HCT116 (cell line): ENCODE measurements around the gene A2ML1. TPM values are rescaled to one million over a fixed set of nuclear protein-coding genes. Genes with fewer than 3 reads are reported as not detected.

Source experiments
- ATAC-seq: fragments of 200-7000 bp; cut with Tn5 transposase; 2 replicates; pipeline ENCODE4 v1.9.1; 2020; ENCODE audit warnings: mild to moderate bottlenecking, moderate library complexity
- BruUV-seq: library from RNA; stranded (reverse); fragments of 400-500 nt; replicated peaks from 2 replicates; lab custom pipeline; 2021; lab: Mats Ljungman, UMichigan
- CTCF ChIA-PET: fragments of 300-600 bp; sonication (Branson Sonifier 250); formaldehyde crosslinking; loops from one replicate; lab custom pipeline; 2021; ENCODE audit warnings: antibody characterized with exemption; lab: Charles Lee
- POLR2A ChIA-PET: fragments of 300-600, 350-600 bp; sonication (Branson Sonifier 250); formaldehyde crosslinking; loops from one replicate; lab custom pipeline; 2021; ENCODE audit warnings: antibody characterized with exemption; lab: Charles Lee
- RAD21 ChIA-PET, 2 experiments: fragments of 300-600 bp; sonication (Branson Sonifier 250); formaldehyde crosslinking; loops; one replicate each; lab custom pipeline; 2023; ENCODE audit warnings: low total read pairs in 2 of 2; ENCODE audit not compliant: uncharacterized antibody in 2 of 2, unreplicated experiment in 2 of 2, low non-redundant PET in 1 of 2; lab: Charles Lee
- DNase-seq: peaks from one replicate; pipeline ENCODE4 v3.0.0-alpha.2; 2010; ENCODE audit warnings: low read depth, low spot score
- H2AFZ ChIP-seq: fragments of 200-600 bp; shearing (Covaris generic), sonication (generic); 2 replicates; pipeline ENCODE4 v1.6.1; 2017; ENCODE audit warnings: low read depth, mixed run types, mixed read lengths, antibody characterized with exemption, low read length; ENCODE audit not compliant: poor library complexity, severe bottlenecking
- H3K27ac ChIP-seq: 2 replicates; pipeline ENCODE4 v1.5.1; 2012; ENCODE audit warnings: low read depth, low read length
- H3K27me3 ChIP-seq: fragments of 200-600 bp; sonication (generic); 2 replicates; pipeline ENCODE4 v1.6.1; 2016; ENCODE audit warnings: mixed run types, low read length, mixed read lengths; ENCODE audit not compliant: insufficient read depth
- H3K36me3 ChIP-seq, 2 experiments: fragments of 200-500 bp in 1 of 2; fragments of 200-600 bp in 1 of 2; sonication (Bioruptor generic) in 1 of 2; sonication (generic) in 1 of 2; 2 replicates each; pipeline versions ENCODE4 v1.5.1 to v1.6.1; 2014 to 2016; ENCODE audit warnings: low read length in 2 of 2, inconsistent platforms in 1 of 2, mixed read lengths in 1 of 2, mixed run types in 1 of 2; ENCODE audit not compliant: insufficient read depth in 2 of 2, control insufficient read depth in 1 of 2
- H3K4me1 ChIP-seq, 2 experiments: fragments of 200-600 bp in 1 of 2; sonication (generic) in 1 of 2; 2 replicates each; pipeline versions ENCODE4 v1.5.1 to v1.6.1; 2012 to 2017; ENCODE audit warnings: low read length in 2 of 2, inconsistent platforms in 1 of 2, mild to moderate bottlenecking in 1 of 2, mixed read lengths in 1 of 2, mixed run types in 1 of 2, moderate library complexity in 1 of 2; ENCODE audit not compliant: insufficient read depth in 2 of 2, control insufficient read depth in 1 of 2
- H3K4me2 ChIP-seq: fragments of 200-600 bp; sonication (generic); 2 replicates; pipeline ENCODE4 v1.6.1; 2017; ENCODE audit warnings: mixed run types, low read length, mixed read lengths
- H3K4me3 ChIP-seq, 2 experiments: fragments of 200-600 bp in 1 of 2; sonication (generic) in 1 of 2; replicated peaks in 1 of 2; 2 replicates each; pipeline ENCODE4 v1.5.1; 2011 to 2016; ENCODE audit warnings: low read length in 2 of 2, control low read depth in 1 of 2, low read depth in 1 of 2, mild to moderate bottlenecking in 1 of 2, mixed read lengths in 1 of 2, mixed run types in 1 of 2
- H3K79me2 ChIP-seq: fragments of 200-600 bp; sonication (generic); 2 replicates; pipeline ENCODE4 v1.6.1; 2017; ENCODE audit warnings: mild to moderate bottlenecking, mixed run types, low read length, moderate library complexity, mixed read lengths; ENCODE audit not compliant: insufficient read depth
- H3K9ac ChIP-seq: fragments of 200-600 bp; sonication (generic); 2 replicates; pipeline ENCODE4 v1.6.1; 2016; ENCODE audit warnings: low read length, mixed read lengths
- H3K9me2 ChIP-seq: fragments of 200-600 bp; sonication (generic), shearing (Covaris generic); 2 replicates; pipeline ENCODE4 v1.6.1; 2017; ENCODE audit warnings: mixed run types, mild to moderate bottlenecking, moderate library complexity; ENCODE audit not compliant: insufficient read depth
- H3K9me3 ChIP-seq, 2 experiments: fragments of 200-500 bp in 1 of 2; fragments of 200-600 bp in 1 of 2; sonication (Bioruptor generic) in 1 of 2; sonication (generic) in 1 of 2; 2 replicates each; pipeline ENCODE4 v1.6.1; 2014 to 2017; ENCODE audit warnings: low read length in 2 of 2, mixed read lengths in 2 of 2, inconsistent platforms in 1 of 2, low read depth in 1 of 2, mild to moderate bottlenecking in 1 of 2, mixed run types in 1 of 2, moderate library complexity in 1 of 2; ENCODE audit not compliant: control insufficient read depth in 1 of 2, insufficient read depth in 1 of 2
- H4K20me1 ChIP-seq: fragments of 200-600 bp; sonication (generic), shearing (Covaris generic); 2 replicates; pipeline ENCODE4 v1.6.1; 2017; ENCODE audit warnings: mixed run types, mild to moderate bottlenecking, moderate library complexity; ENCODE audit not compliant: insufficient read depth
- CBX3 ChIP-seq: IDR thresholded peaks from 2 replicates; pipeline ENCODE4 v1.6.1; 2012; ENCODE audit warnings: low read depth
- ELF1 ChIP-seq: IDR thresholded peaks from 2 replicates; pipeline ENCODE4 v1.6.1; 2012; ENCODE audit warnings: low read depth, borderline replicate concordance
- FOSL1 ChIP-seq: IDR thresholded peaks from 2 replicates; pipeline ENCODE4 v1.6.1; 2012; ENCODE audit warnings: low read depth
- SIN3A ChIP-seq: IDR thresholded peaks from 2 replicates; pipeline ENCODE4 v1.6.1; 2012; ENCODE audit warnings: low read depth
- intact Hi-C: fragments of 100-400 bp; cut with micrococcal nuclease; formaldehyde crosslinking; loops from 2 replicates; pipeline ENCODE4 v1.10.0; 2022
- total RNA-seq: library from RNA; stranded (reverse); gene quantifications from one replicate; pipeline ENCODE4 v1.2.1, GENCODE V29; 2021; ENCODE audit not compliant: unreplicated experiment
- TF ChIP-seq, protein P1 (sequence below): IDR thresholded peaks from 2 replicates; pipeline ENCODE4 v1.6.1; 2011; ENCODE audit warnings: mild to moderate bottlenecking, low read length, moderate library complexity; ENCODE audit not compliant: insufficient replicate concordance; ENCODE audit errors: extremely low read depth

The A2ML1 gene
- total RNA-seq, 1 experiment from 2014 or later, result not detected

DNA sequence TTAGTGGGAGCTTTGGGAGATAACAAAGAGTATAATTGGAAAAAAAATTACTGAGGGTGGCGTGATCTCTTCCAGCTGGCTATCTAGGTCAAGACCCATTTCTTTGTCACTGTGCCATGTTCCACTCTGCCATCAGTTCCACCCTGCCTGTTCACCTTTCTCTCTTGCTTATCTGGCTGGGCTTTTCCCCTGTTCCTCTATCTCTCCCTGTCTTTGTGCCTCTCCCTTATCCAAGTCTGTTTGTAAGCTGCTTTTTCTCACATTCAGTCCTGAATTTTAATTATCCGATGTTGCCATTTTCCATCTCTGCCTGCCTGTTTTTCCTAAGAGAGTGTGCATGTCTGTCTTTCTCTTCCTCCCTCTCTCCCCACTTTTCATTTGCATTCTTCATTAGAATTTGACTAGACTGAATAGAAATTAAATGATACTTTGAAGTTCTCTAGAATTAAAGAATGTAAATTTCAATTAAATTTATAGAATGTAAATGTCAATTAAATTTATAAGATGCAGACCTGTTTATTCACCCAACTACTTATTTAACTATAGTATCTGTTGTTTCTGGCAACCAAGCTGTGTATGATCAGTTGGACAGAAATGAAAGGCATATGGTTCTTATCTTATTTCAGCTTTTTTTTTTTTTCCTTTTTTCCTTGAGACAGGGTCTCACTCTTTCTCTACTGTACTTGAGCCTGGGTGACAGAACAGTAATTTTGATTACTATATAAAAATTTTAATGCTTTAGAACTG lies 40.9 kb upstream of the A2ML1 start:
- ChIA-PET RAD21 (no interaction called here), POLR2A (no interaction called here), CTCF (interaction anchor here (2.3 to 3.0 kb wide), 2 partner anchors 79 to 109 kb away, joined by 8 to 13 read pairs; no protein-coding TSS in a partner anchor)
- Histone ChIP-seq H3K79me2 (no peaks in the 10 kb centered on the region), H3K36me3 (no peaks in the 10 kb centered on the region), H4K20me1 (no peaks in the 10 kb centered on the region), H3K4me3 (no peak overlapping the region), H3K9ac (no peak overlapping the region), H3K4me1 (no peaks in the 10 kb centered on the region), H3K9me3 (no peaks in the 10 kb centered on the region), H3K27me3 (0 out of 2 replicates have a peak, but pooled peaks cover 13% of the 10 kb centered on the region), H3K9me2 (no peaks in the 10 kb centered on the region), H3K4me2 (no peak overlapping the region), H3K27ac (no peak overlapping the region)
- DNase-seq (no peak), ATAC-seq (no peak)
- intact Hi-C loops, result loop anchor here (5.0 kb wide), 1 partner anchor 256 kb away; no protein-coding TSS in a partner anchor
- no TSS peak for BruUV-seq
- no peak for TF ChIP-seq ELF1
- TF ChIP-seq SIN3A, result no peak
- TF ChIP-seq, protein P1, sequence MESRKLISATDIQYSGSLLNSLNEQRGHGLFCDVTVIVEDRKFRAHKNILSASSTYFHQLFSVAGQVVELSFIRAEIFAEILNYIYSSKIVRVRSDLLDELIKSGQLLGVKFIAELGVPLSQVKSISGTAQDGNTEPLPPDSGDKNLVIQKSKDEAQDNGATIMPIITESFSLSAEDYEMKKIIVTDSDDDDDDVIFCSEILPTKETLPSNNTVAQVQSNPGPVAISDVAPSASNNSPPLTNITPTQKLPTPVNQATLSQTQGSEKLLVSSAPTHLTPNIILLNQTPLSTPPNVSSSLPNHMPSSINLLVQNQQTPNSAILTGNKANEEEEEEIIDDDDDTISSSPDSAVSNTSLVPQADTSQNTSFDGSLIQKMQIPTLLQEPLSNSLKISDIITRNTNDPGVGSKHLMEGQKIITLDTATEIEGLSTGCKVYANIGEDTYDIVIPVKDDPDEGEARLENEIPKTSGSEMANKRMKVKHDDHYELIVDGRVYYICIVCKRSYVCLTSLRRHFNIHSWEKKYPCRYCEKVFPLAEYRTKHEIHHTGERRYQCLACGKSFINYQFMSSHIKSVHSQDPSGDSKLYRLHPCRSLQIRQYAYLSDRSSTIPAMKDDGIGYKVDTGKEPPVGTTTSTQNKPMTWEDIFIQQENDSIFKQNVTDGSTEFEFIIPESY, result no peak
- no peak for TF ChIP-seq FOSL1
- TF ChIP-seq CBX3, result no peak
- TF ChIP-seq, all 23 proteins: peak for 0
- no peak overlapping the region for H2AFZ ChIP-seq
